22Rv1 (cell line): ENCODE results near the gene TMEM179.

Experiments used
- ZFX ChIP-seq: fragments of 450-650 bp; IDR thresholded peaks from 2 replicates; pipeline ENCODE4 v1.6.1; 2017; ENCODE audit warnings: antibody characterized with exemption, borderline replicate concordance
- TF ChIP-seq, protein P1 (sequence below): fragments of 450-650 bp; IDR thresholded peaks from 2 replicates; pipeline ENCODE4 v1.5.1; 2017; ENCODE audit warnings: mild to moderate bottlenecking

DNA sequence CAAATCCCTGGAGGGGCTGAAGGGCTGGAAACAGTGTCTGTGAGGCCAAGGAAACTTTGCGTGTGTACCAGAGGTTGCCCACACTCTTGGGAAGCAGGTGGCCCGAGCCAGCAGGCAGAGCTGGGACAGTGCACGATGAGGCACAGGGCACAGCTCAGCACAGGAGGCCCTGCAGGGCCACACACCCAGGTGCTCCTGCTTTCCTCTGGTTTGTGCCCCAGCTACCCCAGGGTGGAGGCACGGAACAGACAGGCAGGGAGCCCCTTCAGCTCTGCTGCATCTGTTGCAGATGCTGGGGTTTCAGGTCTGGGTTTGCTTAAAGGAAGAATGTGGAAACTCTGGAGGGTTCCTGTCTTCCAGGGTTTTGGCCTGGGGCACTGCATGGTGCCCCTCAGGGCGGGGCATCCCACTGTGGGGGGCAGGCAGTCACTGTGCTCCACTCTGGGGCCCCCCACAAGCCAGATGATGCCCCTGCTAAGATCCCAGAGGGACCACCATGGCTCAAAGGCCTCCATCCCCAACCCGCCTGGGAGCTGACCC is 8.6 kb downstream of the TMEM179 start:
- TF ChIP-seq, protein P1, sequence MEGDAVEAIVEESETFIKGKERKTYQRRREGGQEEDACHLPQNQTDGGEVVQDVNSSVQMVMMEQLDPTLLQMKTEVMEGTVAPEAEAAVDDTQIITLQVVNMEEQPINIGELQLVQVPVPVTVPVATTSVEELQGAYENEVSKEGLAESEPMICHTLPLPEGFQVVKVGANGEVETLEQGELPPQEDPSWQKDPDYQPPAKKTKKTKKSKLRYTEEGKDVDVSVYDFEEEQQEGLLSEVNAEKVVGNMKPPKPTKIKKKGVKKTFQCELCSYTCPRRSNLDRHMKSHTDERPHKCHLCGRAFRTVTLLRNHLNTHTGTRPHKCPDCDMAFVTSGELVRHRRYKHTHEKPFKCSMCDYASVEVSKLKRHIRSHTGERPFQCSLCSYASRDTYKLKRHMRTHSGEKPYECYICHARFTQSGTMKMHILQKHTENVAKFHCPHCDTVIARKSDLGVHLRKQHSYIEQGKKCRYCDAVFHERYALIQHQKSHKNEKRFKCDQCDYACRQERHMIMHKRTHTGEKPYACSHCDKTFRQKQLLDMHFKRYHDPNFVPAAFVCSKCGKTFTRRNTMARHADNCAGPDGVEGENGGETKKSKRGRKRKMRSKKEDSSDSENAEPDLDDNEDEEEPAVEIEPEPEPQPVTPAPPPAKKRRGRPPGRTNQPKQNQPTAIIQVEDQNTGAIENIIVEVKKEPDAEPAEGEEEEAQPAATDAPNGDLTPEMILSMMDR, result no peak
- TF ChIP-seq ZFX, result no peak
